ENCODE data around the gene GLIS1. TPM values are rescaled to one million over a fixed set of nuclear protein-coding genes. Genes with fewer than 3 reads are reported as not detected.

GLIS1 gene
- total and polyA plus RNA-seq, 2 experiments from 2014 or later, result 0.13 to 1.3 TPM

GRCh38 chr1:53696571-53696970 is 42.4 kb downstream of the GLIS1 start:
- TF ChIP-seq EZH2phosphoT487 (IDR thresholded peaks at IDR 0.05; ENCODE audit: low read depth, severe bottlenecking, unreplicated experiment), result no peak
- TF ChIP-seq EZH2 (IDR thresholded peaks at IDR 0.05; ENCODE audit: borderline replicate concordance), result no peak
- TF ChIP-seq CTCF (IDR thresholded peaks at IDR 0.05; ENCODE audit: poor library complexity), result no peak
- no peak overlapping the region for H3K4me2 ChIP-seq
- 93% methylated on average over 11 of the region's 11 CpGs for WGBS (ENCODE audit: low lambda C conversion rate, missing lambda C conversion rate)
- H3K79me2 ChIP-seq, result no peaks in the 10 kb centered on the region
- H3K9me3 ChIP-seq (ENCODE audit: low read depth), result no peaks in the 10 kb centered on the region
- no peaks in the 10 kb centered on the region for H3K36me3 ChIP-seq (replicated peaks; ENCODE audit: insufficient read depth, low read depth)
- H3K9me2 ChIP-seq (replicated peaks; ENCODE audit: insufficient read depth), result no peaks in the 10 kb centered on the region
- H3K4me1 ChIP-seq (ENCODE audit: insufficient read depth), result peaks cover 4% of the 10 kb centered on the region
- no peak for DNase-seq (ENCODE audit: low spot score)
- no peaks in the 10 kb centered on the region for H3K27me3 ChIP-seq
- no peaks in the 10 kb centered on the region for H4K20me1 ChIP-seq (ENCODE audit: insufficient read depth, poor library complexity, severe bottlenecking)
- no peak overlapping the region for H3K4me3 ChIP-seq
- no peak overlapping the region for H2AFZ ChIP-seq
- H3K27ac ChIP-seq, result no peak overlapping the region

- no peaks in the 10 kb centered on the region for H3K79me2 ChIP-seq
- H3K9me2 ChIP-seq (replicated peaks; ENCODE audit: insufficient read depth), result no peaks in the 10 kb centered on the region
- H4K20me1 ChIP-seq (ENCODE audit: insufficient read depth, poor library complexity, severe bottlenecking), result no peaks in the 10 kb centered on the region
- H3K27ac ChIP-seq, result no peak overlapping the region
- TF ChIP-seq EZH2 (IDR thresholded peaks at IDR 0.05; ENCODE audit: borderline replicate concordance), result no peak
- no peak for TF ChIP-seq CTCF (IDR thresholded peaks at IDR 0.05; ENCODE audit: poor library complexity)
- TF ChIP-seq EZH2phosphoT487 (IDR thresholded peaks at IDR 0.05; ENCODE audit: low read depth, severe bottlenecking, unreplicated experiment), result no peak
- H3K36me3 ChIP-seq (replicated peaks; ENCODE audit: insufficient read depth, low read depth), result no peaks in the 10 kb centered on the region
- no peak for DNase-seq (ENCODE audit: low spot score)
- no peaks in the 10 kb centered on the region for H3K9me3 ChIP-seq (ENCODE audit: low read depth)
- H3K4me2 ChIP-seq, result no peak overlapping the region
- WGBS (ENCODE audit: low lambda C conversion rate, missing lambda C conversion rate), result 78% methylated on average over 5 of the region's 5 CpGs
- H3K4me3 ChIP-seq, result no peak overlapping the region
- peaks cover 4% of the 10 kb centered on the region for H3K4me1 ChIP-seq (ENCODE audit: insufficient read depth)
- no peaks in the 10 kb centered on the region for H3K27me3 ChIP-seq
- no peak overlapping the region for H2AFZ ChIP-seq
Measured at GRCh38 chr1:53696051-53696450, 42.9 kb downstream of the GLIS1 start.

- 80% methylated on average over 8 of the region's 8 CpGs for WGBS (ENCODE audit: low lambda C conversion rate, missing lambda C conversion rate)
- TF ChIP-seq EZH2 (IDR thresholded peaks at IDR 0.05; ENCODE audit: borderline replicate concordance) (no peak), EZH2phosphoT487 (IDR thresholded peaks at IDR 0.05; ENCODE audit: low read depth, severe bottlenecking, unreplicated experiment) (no peak)
Measured at GRCh38 chr1:53695116-53695515, 43.8 kb downstream of the GLIS1 start.

GRCh38 chr1:53694718-53695091 is 44.3 kb downstream of the GLIS1 start:
- H3K79me2 ChIP-seq, result no peaks in the 10 kb centered on the region
- no peak for TF ChIP-seq CTCF (IDR thresholded peaks at IDR 0.05; ENCODE audit: poor library complexity)
- TF ChIP-seq EZH2phosphoT487 (IDR thresholded peaks at IDR 0.05; ENCODE audit: low read depth, severe bottlenecking, unreplicated experiment), result no peak
- no peak for TF ChIP-seq EZH2 (IDR thresholded peaks at IDR 0.05; ENCODE audit: borderline replicate concordance)

More at GRCh38 chr1:53695116-53695515, 43.8 kb downstream of the GLIS1 start:
- Histone ChIP-seq H3K36me3 (replicated peaks; ENCODE audit: insufficient read depth, low read depth) (no peaks in the 10 kb centered on the region), H4K20me1 (ENCODE audit: insufficient read depth, poor library complexity, severe bottlenecking) (no peaks in the 10 kb centered on the region), H2AFZ (no peak overlapping the region), H3K4me1 (ENCODE audit: insufficient read depth) (peaks cover 4% of the 10 kb centered on the region), H3K4me2 (no peak overlapping the region), H3K27ac (no peak overlapping the region), H3K79me2 (no peaks in the 10 kb centered on the region), H3K4me3 (no peak overlapping the region), H3K9me3 (ENCODE audit: low read depth) (no peaks in the 10 kb centered on the region), H3K9me2 (replicated peaks; ENCODE audit: insufficient read depth) (no peaks in the 10 kb centered on the region), H3K27me3 (no peaks in the 10 kb centered on the region)
- no peak for DNase-seq (ENCODE audit: low spot score)

More at GRCh38 chr1:53694718-53695091, 44.3 kb downstream of the GLIS1 start:
- no peaks in the 10 kb centered on the region for H3K9me2 ChIP-seq (replicated peaks; ENCODE audit: insufficient read depth)
- H3K27me3 ChIP-seq, result no peaks in the 10 kb centered on the region
- H3K4me1 ChIP-seq (ENCODE audit: insufficient read depth), result peaks cover 4% of the 10 kb centered on the region
- H3K27ac ChIP-seq, result no peak overlapping the region
- H2AFZ ChIP-seq, result no peak overlapping the region
- no peaks in the 10 kb centered on the region for H4K20me1 ChIP-seq (ENCODE audit: insufficient read depth, poor library complexity, severe bottlenecking)
- H3K9me3 ChIP-seq (ENCODE audit: low read depth), result no peaks in the 10 kb centered on the region
- no peak for DNase-seq (ENCODE audit: low spot score)
- H3K4me3 ChIP-seq, result no peak overlapping the region
- no peaks in the 10 kb centered on the region for H3K36me3 ChIP-seq (replicated peaks; ENCODE audit: insufficient read depth, low read depth)
- H3K4me2 ChIP-seq, result no peak overlapping the region
- WGBS (ENCODE audit: low lambda C conversion rate, missing lambda C conversion rate), result 97% methylated on average over 10 of the region's 10 CpGs
